HEK293 (cell line): ENCODE data around the gene GNS.

Source experiments
- CTCF ChIA-PET: fragments of 350-600 bp; formaldehyde crosslinking; extraction: SDS; loops from one replicate; lab custom pipeline; 2021; ENCODE audit warnings: antibody characterized with exemption; lab: Yijun Ruan, JAX
- POLR2A ChIA-PET: fragments of 300-600 bp; formaldehyde crosslinking; extraction: SDS; loops from one replicate; lab custom pipeline; 2020; ENCODE audit warnings: antibody characterized with exemption, inconsistent platforms; lab: Yijun Ruan, JAX
- H3K27ac ChIP-seq: fragments of 200-500 bp; sonication (Bioruptor generic); 2 replicates; pipeline ENCODE4 v1.5.1; 2014; ENCODE audit warnings: low read depth, low read length, control low read depth, inconsistent platforms; ENCODE audit errors: extremely low read depth
- H3K36me3 ChIP-seq, 2 experiments: fragments of 200-500 bp in 1 of 2; sonication (Bioruptor generic) in 1 of 2; 1 replicate in 1 of 2; 2 replicates in 1 of 2; pipeline ENCODE4 v1.5.1; 2014 to 2017; ENCODE audit warnings: inconsistent platforms in 2 of 2, low read length in 2 of 2; ENCODE audit not compliant: control insufficient read depth in 2 of 2, insufficient read depth in 1 of 2
- H3K4me1 ChIP-seq: fragments of 200-500 bp; sonication (Bioruptor generic); 2 replicates; pipeline ENCODE4 v1.5.1; 2014; ENCODE audit warnings: mild to moderate bottlenecking, low read length, inconsistent platforms; ENCODE audit not compliant: control insufficient read depth, insufficient read depth
- H3K4me3 ChIP-seq: 2 replicates; pipeline ENCODE4 v1.5.1; 2011; ENCODE audit warnings: low read depth, mild to moderate bottlenecking, control low read depth, low read length, moderate library complexity
- H3K9me3 ChIP-seq: fragments of 200-500 bp; sonication (Bioruptor generic); 2 replicates; pipeline ENCODE4 v1.5.1; 2014; ENCODE audit warnings: low read depth, low read length, inconsistent platforms; ENCODE audit not compliant: control insufficient read depth, insufficient read depth
- ATF2 ChIP-seq: fragments of 450-650 bp; formaldehyde crosslinking; IDR thresholded peaks from 2 replicates; pipeline ENCODE4 v1.5.1; 2016; ENCODE audit warnings: missing biosample characterization, missing genetic modification characterization, low read depth
- MZF1 ChIP-seq: fragments of 450-650 bp; formaldehyde crosslinking; IDR thresholded peaks from 2 replicates; pipeline ENCODE4 v1.5.1; 2017; ENCODE audit warnings: missing biosample characterization, missing genetic modification characterization, borderline replicate concordance
- PATZ1 ChIP-seq: fragments of 450-650 bp; formaldehyde crosslinking; IDR thresholded peaks from 2 replicates; pipeline ENCODE4 v1.5.1; 2016; ENCODE audit warnings: missing biosample characterization, missing genetic modification characterization
- PRDM6 ChIP-seq: fragments of 450-650 bp; formaldehyde crosslinking; IDR thresholded peaks from 2 replicates; pipeline ENCODE4 v1.5.1; 2017; ENCODE audit warnings: missing biosample characterization, missing genetic modification characterization
- REST ChIP-seq: fragments of 450-650 bp; formaldehyde crosslinking; IDR thresholded peaks from 2 replicates; pipeline ENCODE4 v1.5.1; 2016; ENCODE audit warnings: missing biosample characterization, missing genetic modification characterization
- ZNF138 ChIP-seq: fragments of 450-650 bp; formaldehyde crosslinking; IDR thresholded peaks from 2 replicates; pipeline ENCODE4 v1.5.1; 2016; ENCODE audit warnings: missing biosample characterization, missing genetic modification characterization, borderline replicate concordance
- ZNF148 ChIP-seq: fragments of 450-650 bp; formaldehyde crosslinking; IDR thresholded peaks from 2 replicates; pipeline ENCODE4 v1.5.0; 2017; ENCODE audit warnings: missing biosample characterization, missing genetic modification characterization, borderline replicate concordance
- ZNF211 ChIP-seq: fragments of 450-650 bp; formaldehyde crosslinking; IDR thresholded peaks from 2 replicates; pipeline ENCODE4 v1.5.1; 2016; ENCODE audit warnings: low read depth, missing biosample characterization, missing genetic modification characterization
- ZNF214 ChIP-seq: fragments of 450-650 bp; formaldehyde crosslinking; IDR thresholded peaks from 2 replicates; pipeline ENCODE4 v1.5.1; 2017; ENCODE audit warnings: missing biosample characterization, mild to moderate bottlenecking, missing genetic modification characterization, borderline replicate concordance
- ZNF26 ChIP-seq: fragments of 450-650 bp; formaldehyde crosslinking; IDR thresholded peaks from 2 replicates; pipeline ENCODE4 v1.5.1; 2016; ENCODE audit warnings: missing biosample characterization, missing genetic modification characterization
- ZNF280C ChIP-seq: fragments of 450-650 bp; formaldehyde crosslinking; IDR thresholded peaks from 2 replicates; pipeline ENCODE4 v1.5.1; 2016; ENCODE audit warnings: missing biosample characterization, missing genetic modification characterization
- ZNF423 ChIP-seq: fragments of 450-650 bp; formaldehyde crosslinking; IDR thresholded peaks from 2 replicates; pipeline ENCODE4 v1.5.1; 2016; ENCODE audit warnings: missing biosample characterization, missing genetic modification characterization
- ZNF521 ChIP-seq: fragments of 450-650 bp; formaldehyde crosslinking; IDR thresholded peaks from 2 replicates; pipeline ENCODE4 v1.5.1; 2017; ENCODE audit warnings: missing biosample characterization, mild to moderate bottlenecking, missing genetic modification characterization
- ZNF529 ChIP-seq: fragments of 450-650 bp; formaldehyde crosslinking; IDR thresholded peaks from 2 replicates; pipeline ENCODE4 v1.5.1; 2017; ENCODE audit warnings: missing genetic modification characterization, missing biosample characterization; ENCODE audit not compliant: insufficient replicate concordance
- ZNF555 ChIP-seq: fragments of 450-650 bp; formaldehyde crosslinking; conservative IDR thresholded peaks from 2 replicates; pipeline ENCODE4 v1.5.1; 2017; ENCODE audit warnings: missing biosample characterization, mild to moderate bottlenecking, missing genetic modification characterization, inconsistent platforms
- ZNF580 ChIP-seq: fragments of 450-650 bp; formaldehyde crosslinking; IDR thresholded peaks from 2 replicates; pipeline ENCODE4 v1.5.1; 2016; ENCODE audit warnings: missing biosample characterization, missing genetic modification characterization
- ZNF830 ChIP-seq: fragments of 450-650 bp; IDR thresholded peaks from 2 replicates; pipeline ENCODE4 v1.5.0; 2018; ENCODE audit warnings: missing biosample characterization, missing genetic modification characterization, low read depth, mild to moderate bottlenecking, moderate library complexity

GNS gene

GRCh38 chr12:64718649-64719048, 40.6 kb downstream of the GNS start:
- no peak overlapping the region for H3K4me3 ChIP-seq
- H3K4me1 ChIP-seq = no peaks in the 10 kb centered on the region
- no peak for TF ChIP-seq ZNF148 (tag by site-specific recombination)
- no peak for TF ChIP-seq ATF2
- no peak for TF ChIP-seq ZNF830 (tag by site-specific recombination)
- no peak for TF ChIP-seq PATZ1 (tag by site-specific recombination)
- TF ChIP-seq PRDM6 = no peak
- TF ChIP-seq ZNF555 (tag by site-specific recombination) = no peak
- TF ChIP-seq ZNF138 (tag by site-specific recombination) = no peak
- TF ChIP-seq ZNF280C (tag by site-specific recombination) = no peak
- TF ChIP-seq MZF1 = no peak
- no peak for TF ChIP-seq ZNF423
- TF ChIP-seq ZNF26 (tag by site-specific recombination) = no peak
- TF ChIP-seq, all 188 proteins: peak for 0
- CTCF ChIA-PET = interaction anchor here (1.0 to 1.9 kb wide), 2 partner anchors 109 to 169 kb away, joined by 4 to 5 read pairs; no protein-coding TSS in a partner anchor
- Histone ChIP-seq H3K27ac (no peak overlapping the region), H3K36me3 (peaks cover 0 to 87% of the 10 kb centered on the region in 2 experiments), H3K9me3 (no peaks in the 10 kb centered on the region)
- POLR2A ChIA-PET = no interaction called here

- Histone ChIP-seq H3K27ac (no peak overlapping the region), H3K9me3 (no peaks in the 10 kb centered on the region), H3K4me3 (no peak overlapping the region), H3K36me3 (peaks cover 0 to 75% of the 10 kb centered on the region in 2 experiments), H3K4me1 (no peaks in the 10 kb centered on the region)
- CTCF ChIA-PET = interaction anchor here (1.3 kb wide), 1 partner anchor 167 kb away, joined by 5 read pairs; no protein-coding TSS in a partner anchor
- POLR2A ChIA-PET = no interaction called here
- no peak for TF ChIP-seq REST (tag by site-specific recombination)
- no peak for TF ChIP-seq ZNF211 (tag by site-specific recombination)
- no peak for TF ChIP-seq ZNF580
- TF ChIP-seq ZNF214 (tag by site-specific recombination) = no peak
- no peak for TF ChIP-seq ZNF529 (tag by site-specific recombination)
- TF ChIP-seq ZNF521 (tag by site-specific recombination) = no peak
These were observed 42.3 kb downstream of the GNS start for GRCh38 chr12:64716839-64717455.
